NCI-H187 (cell line): ENCODE measurements around the gene LRTM1.

ENCODE experiments used
- DNase-seq, 2 experiments: peaks; one replicate each; lab custom pipeline; 2025; lab: John Stamatoyannopoulos, UW

The LRTM1 gene

DNA sequence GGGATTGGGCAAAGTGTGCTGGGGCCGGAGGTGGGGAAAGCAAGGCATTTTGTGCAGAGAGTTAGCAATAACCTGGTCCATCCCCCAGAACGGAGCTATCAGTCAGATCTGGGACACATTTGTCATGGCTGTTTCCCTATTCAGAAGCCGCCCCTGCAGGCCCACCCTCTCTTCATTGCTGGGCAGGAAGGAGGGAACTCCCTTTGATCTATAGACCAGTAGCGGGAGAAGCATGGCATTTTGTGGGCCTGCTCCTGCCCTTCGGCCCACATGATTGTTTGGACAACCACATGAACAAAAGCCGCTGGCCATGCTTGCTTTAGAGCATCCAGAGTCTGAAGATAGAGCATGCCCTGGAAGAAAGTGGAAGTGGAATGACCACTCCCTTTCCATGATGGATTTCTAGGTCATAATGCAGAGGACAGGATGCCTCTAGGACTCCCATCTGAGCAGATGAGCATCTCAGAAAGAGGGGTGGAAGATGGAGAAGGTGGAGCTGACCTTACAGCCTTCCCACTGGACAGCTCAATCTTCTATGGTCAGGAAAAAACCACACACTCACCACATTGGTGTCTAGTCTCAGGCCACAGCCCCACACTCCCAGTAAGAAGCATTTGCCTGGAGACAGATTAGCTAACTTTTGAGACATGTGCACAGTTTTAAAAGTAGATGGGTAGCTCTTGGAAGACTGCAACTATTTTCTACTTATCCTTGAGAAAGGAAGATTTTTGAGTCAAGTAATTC lies 11.9 kb upstream of the LRTM1 start:
- no peak for DNase-seq

DNA sequence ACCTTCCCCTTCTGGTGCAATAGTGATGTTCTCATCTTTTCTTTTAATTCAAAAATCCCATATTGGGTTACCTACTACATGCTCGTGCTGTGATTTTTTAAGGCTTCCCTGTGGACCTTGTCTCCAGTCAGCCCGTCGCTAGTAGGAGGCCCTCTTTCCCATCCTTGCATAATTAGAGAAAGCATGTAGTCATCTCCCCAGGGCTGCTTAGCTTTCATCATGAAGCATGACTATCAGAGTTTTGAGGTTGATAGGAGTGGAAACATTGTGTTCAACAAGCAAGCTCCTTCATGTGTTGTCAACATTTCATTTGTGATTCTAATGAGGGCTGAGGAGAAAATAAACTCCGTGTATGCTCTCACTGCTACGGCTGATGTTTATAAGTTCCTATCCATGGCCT lies 8.7 kb upstream of the LRTM1 start:
- no peak for DNase-seq

DNA sequence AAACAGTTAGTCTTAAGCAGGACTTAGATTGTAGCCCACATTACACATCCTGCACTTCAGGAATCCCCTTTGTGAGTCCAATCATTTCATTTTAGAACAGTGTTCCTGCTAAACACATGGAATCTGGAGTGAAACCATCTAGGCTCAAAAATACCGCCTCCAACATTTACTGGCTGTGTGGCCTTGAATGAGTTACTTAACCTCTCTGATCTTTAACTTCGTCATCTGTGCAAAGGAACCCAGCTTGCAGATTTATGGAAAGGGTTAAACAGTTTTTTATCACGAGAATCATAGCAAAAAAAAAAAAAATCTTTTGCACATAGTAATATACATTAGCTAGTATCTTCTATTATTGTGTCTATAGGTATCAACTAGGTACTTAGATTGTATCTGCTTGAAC lies 8.0 kb upstream of the LRTM1 start:
- no peak for DNase-seq

DNA sequence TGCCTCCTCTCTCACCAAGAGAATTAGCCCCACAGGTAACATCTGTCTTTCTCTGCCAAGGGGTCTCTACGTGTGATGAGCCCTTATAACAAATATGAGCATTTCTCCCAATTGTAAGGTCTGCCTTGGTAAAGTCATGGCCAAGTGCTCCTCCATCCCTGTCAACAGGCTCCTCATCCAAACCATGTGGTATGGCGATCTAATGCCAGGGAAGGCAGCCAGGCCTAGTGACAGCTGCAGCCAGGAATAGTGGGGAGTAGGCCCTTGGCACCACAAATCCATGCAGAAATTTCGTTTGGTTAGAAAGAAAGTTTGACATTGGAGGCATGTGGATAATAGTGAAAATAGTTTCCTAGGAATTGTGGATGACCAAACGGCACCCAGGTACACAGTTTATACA lies 4.7 kb upstream of the LRTM1 start:
- DNase-seq, result no peak

DNA sequence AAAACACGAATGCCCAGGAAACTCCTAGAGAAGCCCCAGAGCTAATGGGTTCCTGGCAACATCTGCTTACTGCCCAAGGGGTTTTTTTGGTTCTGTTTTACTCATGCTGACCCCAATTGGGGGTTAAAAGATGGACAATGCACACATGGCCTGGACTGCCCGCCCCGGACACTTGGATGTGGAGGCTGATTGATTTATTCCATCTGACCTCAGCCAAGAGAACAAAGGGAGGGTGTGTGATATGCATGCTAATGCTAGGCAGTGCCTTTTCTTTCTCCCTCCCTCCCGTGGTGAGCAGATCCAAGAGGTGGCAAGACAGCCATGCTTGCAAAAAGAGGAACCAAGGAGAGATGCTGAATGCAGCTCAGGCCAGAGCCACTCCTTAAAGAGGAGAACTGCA lies 3.3 kb upstream of the LRTM1 start:
- no peak for DNase-seq

DNA sequence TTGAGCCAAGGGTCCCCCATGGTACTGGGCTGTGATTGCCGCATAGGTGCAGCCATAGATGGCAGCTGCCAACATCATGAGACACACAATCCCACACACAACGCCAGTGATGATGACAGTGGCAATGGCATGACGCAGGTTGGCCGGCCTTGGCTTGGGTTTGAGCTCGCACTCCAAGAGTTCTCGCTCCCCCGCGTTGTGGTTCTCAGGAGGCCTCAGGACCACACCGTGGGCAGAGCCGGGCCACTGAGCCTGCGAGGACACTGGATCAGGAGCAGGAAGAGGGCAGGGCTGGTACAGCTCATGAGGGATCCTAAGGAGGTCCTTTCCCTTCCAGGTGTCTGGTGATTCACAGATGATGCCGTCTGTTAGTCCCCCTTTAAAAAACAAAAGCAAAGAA lies 9.3 kb downstream of the LRTM1 start:
- DNase-seq, result no peak

DNA sequence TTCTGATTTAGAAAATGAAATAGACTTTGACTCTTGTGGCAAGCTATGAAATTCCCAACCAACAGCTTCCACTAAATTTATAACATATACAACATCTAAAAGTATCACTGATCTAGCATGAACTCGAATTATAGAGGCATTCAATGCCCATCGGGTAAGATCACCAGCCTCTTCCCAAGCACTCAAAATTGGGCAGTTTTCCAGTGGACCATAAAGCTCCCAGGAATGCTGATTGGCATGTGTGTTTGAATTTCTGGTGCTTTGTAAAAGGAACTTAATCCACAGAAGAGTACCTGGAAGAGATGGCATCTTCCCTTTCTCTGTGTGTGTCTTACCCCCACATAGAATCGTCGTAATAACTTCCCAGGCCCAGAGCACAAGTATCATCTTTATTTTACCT lies 10.0 kb downstream of the LRTM1 start:
- no peak for DNase-seq

DNA sequence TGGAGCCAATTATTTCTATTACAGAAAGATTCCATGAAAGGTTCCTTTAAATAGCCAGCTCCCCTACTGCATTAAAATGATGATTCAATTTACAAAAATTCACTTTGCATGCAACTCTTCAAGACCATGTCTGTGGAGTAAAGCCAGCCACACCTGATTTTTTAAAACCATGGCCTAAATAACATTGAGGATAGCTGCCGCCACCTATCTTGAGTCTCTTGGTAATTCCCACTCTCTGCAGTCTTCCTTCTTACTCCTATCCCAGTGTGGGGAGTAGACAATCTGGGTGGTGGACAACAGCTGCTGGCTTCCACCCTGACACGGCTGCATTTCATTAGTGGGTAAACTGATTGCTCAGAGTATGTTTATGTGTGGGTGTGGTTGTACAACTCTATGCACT lies 10.7 kb downstream of the LRTM1 start:
- no peak for DNase-seq

DNA sequence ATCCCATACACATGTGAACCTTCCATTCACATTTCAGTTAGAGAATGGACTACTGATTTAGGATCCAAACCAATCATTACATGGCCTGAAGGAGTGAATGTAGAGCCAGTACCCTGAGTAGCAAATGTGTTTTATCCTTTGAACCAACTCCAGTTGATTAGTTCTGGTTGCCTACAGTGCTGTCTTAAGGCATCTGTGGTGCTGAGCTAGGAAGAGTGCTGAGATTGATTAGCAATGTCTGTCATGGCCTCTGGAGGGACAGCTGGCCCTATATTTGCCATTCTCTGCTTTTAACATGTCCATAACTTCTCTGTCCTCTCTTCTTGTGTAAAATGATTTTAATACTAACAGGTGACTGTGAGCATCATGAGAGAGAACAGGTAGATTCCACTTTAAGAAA lies 11.1 kb downstream of the LRTM1 start:
- no peak for DNase-seq

DNA sequence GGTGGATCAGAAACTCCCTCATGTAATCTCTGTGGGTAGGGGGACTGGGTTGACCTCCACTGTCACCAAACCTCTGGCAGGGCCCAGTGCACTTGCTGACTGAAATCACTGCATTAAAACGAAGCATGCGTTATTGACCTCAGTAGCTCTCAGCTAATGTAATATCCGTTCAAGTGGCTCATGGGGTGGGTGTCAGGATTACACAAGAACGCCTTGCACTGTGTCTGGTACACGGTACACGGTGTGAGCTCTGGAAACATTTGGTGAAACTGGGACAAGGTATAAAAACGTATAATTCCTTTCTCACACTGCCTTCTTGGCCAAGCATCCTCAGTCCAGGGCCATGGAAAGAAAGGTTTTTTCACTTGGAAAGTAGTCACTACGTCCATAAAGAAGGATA lies 11.9 kb downstream of the LRTM1 start:
- no peak for DNase-seq

DNA sequence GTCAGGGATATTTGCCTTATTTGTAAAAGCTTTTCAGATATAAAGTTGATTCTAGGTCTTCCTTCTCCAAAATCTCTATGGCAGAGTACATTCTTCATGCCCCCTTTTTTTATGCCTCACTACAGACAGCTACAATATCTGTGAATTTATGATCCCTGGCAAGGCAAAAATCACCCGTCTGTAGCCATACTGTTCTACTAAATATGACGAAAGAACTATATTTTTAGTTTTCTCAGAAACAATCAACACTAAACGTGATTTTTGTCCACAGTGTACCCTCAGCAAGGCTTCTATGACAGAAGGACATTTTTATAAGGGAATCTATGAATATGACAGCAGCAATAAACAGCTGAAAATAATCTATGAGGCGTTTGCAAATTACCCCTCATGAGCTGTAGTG lies 12.7 kb downstream of the LRTM1 start:
- no peak for DNase-seq

DNA sequence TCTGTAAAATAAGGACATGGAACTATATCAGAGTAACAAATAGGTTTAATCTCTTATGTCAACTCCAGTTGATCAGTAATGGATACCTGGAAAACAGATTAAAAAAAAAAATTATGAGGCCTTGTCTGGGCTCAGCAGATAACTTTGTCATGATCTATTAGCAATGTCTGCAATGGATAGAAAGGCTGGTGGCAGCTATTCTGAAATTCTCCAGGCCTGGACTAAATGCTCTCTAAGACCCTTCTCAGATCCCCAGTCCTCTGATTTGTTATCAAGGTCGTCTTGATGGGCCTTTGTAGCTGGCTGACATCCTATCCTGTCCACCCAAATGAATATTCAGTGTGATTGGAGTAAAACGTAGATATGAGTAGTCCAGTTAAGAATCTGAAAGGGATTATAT lies 13.7 kb downstream of the LRTM1 start:
- no peak for DNase-seq

DNA sequence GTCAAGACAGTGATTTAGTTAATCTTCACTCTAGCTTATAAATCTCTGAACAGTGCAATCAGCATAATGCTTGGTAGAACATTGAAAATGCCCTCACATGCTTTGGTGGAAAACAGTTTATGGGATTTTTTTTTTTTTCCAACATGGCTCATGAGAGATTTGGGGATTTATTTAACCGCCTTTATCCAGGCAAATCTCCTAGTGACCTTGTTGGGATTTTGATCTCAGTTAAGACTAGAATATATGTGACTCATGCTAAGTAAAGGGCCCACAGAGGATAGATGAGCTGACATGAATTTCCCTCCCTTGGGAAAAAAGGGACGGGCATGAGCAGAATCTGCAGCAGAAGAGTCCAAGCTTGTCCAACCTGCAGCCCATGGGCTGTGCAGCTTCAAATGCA lies 18.7 kb downstream of the LRTM1 start:
- DNase-seq, result no peak

DNA sequence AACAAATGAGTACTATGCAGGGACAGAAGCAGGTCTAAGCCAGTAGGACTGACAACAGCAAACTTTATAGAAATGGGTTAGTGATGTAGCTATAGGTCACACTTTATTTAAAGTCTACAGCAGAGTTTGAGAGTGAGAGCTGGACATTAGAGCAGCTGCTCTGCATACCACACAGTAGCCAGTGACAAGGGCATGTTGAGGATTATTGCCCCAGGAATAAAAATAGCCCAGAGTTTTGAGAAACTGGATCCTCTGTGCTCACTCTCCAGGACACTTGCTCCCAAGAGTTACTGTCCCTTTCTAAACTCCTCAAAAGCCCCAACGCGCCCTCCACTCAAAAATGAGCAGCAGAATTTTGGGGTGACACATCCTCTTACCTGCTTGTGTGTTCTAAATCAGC lies 21.1 kb downstream of the LRTM1 start:
- DNase-seq, result no peak

DNA sequence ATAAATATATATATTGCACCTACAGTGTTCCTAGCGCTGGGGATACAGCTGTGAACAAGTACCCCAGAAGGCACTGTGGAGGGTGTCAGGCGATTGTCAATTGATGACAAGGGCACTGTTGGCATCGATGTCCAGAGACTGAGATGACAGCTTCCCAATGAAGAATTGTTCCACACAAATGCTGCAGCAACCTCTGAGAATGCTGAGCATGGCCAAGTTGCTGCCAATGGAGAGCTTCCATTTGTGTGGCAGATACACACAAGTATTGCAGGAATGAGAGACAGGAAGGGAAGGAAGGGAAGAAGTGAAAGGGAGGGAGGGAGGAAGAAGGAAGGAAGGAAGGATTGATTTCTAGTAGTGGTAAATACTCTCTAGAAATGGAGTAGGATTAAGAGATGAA lies 21.9 kb downstream of the LRTM1 start:
- no peak for DNase-seq

DNA sequence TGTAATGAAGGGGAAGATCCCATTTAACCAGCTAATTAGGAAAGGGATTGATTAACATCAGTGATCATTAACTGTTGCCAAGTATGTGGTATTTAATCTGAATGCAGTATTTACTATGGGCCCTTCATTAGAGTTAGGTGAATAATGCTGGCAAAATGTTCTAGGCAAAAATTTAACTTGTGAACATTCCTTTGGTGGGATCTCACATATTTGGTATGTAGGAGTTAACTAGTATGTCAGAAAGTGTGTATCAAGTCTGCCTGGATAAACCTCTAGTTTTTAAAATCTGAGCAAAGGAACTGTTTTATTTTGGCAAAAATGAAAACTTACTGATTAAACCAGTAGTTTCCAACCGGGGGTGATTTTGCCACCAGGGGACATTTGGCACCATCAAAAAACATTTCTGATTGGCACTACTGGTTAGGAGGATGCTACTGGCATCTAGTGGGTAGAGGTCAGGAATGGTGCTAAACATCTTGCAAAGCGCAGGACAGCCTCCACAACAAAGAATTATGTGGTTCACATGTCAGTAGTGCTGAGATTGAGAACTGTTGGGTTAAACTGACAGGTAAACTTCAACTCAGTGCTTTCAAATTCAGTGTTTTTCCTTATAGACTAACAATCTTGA lies 22.5 kb downstream of the LRTM1 start:
- no peak for DNase-seq

DNA sequence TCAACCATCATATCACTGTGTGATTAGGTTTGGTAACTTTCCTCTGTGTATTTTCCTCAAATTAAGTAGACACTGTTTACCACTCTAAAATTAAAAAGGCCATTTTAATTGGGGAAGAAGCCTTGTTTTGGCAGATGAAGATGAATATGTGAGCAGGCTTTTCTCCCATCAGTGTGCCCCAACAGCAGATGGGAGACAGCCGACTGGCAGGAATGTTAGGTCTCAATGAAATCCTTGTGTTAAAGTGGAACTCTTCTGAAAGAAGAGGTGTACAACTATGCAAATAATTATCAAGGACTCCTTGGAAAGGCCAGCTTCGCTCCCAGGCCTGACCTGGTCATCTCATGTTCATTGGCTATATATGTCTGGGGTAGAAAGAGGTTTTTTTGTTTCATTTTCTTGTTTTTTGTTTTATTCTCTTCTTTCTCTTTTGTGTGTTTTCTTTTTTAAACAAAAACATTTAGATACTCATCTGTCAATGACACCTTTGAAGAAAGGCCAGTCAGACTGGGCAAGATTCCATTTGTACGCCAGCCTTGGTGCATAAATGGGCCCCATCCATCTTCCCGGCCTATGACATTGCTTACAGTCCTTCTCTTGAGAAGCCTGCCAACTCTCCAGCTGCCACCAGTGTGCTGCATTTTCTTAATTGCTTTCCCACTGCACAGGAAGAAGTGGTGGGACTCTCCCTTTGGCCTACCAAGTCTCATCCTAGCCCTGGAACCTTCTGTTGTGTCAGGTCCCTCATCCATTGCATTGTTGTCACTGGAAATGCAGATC lies 25.8 kb downstream of the LRTM1 start:
- DNase-seq, result no peak

DNA sequence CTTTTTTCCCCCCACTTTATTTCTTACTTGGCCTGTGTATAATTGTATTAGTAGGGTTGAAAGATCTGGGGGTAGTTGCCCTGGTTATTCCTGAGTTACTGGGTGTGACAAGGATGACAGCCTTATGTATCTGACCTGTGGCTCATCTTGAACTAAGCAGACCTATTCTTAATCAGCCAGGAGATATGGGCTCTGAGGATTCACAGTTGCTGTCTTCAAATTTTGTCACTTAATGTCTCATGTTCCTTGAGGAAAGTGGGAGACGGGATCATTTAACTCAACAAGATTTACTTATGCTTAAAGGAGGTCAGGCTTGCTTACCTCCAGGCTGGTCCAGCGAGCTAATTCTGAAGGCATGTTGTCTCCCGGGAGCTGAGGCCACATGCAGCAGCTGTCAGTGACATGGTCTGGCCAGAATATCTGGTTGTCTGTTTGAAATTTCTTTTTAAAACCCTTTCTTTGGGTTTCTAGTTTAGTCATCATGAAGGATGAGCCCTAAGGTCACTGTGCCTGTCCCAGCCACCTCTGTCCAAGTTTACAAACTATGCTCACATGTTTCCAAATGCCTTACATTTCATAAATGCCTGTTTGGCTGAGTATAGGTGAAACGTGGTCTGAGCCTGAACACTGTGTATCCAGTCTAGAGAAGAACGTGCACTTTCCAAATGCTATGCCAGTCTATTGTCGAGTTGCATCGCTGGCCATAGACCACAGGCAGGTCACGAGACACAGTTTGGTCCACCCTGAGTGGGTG lies 26.8 kb downstream of the LRTM1 start:
- DNase-seq, result no peak

DNA sequence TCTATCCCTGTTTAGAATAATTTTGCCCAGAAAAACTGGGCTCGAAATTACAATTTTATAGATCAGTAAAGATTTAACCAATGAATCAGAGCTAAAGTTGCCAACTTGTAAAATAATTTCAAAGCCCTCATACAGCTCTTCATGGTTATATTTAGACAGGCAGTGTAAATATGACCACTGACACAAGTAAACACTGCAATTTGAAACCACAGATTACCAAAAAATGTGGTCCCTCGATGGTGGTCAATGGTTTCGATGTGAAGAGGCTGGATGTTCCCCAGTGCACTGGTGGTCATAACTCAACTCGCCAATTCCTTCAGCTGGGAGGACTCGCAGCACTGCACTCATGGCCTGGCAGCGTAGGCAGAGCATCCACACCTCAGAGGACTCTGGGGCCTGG lies 28.6 kb downstream of the LRTM1 start:
- DNase-seq, result no peak

DNA sequence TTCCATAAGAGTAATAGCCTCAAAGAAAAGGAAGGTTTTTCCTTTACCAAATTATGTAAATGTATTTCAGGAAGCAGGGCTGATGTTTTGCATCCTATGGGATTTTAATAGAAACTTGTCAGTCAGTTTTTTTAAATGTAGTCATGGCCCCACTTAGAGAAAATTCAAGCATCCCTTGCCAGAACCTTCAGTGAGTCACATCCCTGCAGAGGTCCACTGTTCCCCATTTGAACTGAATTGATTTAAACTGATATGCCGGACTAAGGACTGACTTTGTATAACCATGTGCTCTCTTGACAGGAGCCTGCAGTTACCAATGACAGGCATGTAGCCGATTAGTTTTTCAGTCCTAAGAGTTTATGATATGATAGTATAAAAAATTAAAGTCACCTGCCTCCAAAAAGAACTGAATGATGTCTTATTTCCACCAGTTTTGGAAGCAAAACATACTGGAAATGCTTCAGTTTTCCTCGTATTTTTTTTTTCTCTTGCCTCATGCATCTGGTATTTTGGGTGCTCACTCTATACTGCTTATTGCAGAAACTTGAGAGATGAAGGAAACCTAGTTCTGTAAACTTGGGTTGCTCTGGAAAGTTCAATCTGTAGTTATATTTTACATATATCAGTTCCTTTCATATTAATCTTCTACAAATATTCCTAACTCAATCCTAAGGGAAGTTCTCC lies 30.7 kb downstream of the LRTM1 start:
- no peak for DNase-seq

DNA sequence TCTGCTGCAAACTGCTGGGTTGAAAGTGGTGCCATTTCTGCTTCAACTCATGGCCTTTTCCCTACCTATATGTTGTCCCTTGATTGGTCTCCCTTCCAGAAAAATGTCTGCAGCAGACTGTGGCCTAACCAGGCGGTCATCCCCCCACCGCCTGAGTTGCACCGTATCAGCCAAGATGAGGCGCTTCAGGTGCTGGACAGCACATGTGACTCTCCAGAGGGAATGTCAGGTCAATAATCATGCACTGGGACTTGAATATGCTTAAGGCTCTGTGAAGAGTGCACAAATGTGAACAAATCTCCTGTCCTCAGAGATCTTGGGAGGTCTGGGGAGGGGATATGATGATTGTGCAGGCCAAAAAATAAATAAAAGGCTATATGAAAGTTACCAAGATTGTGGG lies 32.2 kb downstream of the LRTM1 start:
- no peak for DNase-seq

DNA sequence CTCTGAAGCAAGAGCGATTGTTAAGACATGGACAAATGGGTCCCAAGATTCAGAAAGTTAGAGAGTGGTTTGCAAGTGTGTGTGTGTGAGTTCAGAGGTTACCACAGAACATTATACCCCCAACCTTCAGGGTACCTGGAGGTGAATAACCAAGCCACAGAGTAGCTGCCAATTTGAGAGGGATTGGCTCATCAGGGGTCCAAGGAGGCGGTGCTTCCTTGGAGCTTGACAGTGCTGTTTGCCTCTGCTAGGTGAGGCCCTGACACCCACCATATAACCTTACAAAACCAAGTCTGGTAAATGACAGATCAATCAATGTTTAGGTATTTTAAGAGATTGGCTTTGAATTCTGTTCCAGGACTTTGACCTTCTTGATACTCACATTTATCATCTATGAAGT lies 35.7 kb downstream of the LRTM1 start:
- no peak for DNase-seq
